HAP-1 (cell line): ENCODE results near the gene GTPBP2.
A peak's percentile ranks its signal among the peaks of the same experiment; 100 is the strongest.

Experiments
- DNase-seq, 2 experiments: peaks; one replicate each; pipeline ENCODE4 v3.0.0-alpha.2; 2016 to 2020; ENCODE audit warnings: low spot score in 2 of 2
- H3K27me3 ChIP-seq: fragments of 250-450 bp; sonication (Bioruptor Pico); 2 replicates; pipeline ENCODE4 v1.5.1; 2020; ENCODE audit warnings: low read depth, mild to moderate bottlenecking, moderate library complexity
- H3K36me3 ChIP-seq: fragments of 250-450 bp; sonication (Bioruptor Pico); replicated peaks from 2 replicates; pipeline ENCODE4 v1.5.1; 2020; ENCODE audit warnings: mild to moderate bottlenecking
- H3K4me1 ChIP-seq: fragments of 250-450 bp; sonication (Bioruptor Pico); 2 replicates; pipeline ENCODE4 v1.5.1; 2020; ENCODE audit warnings: mild to moderate bottlenecking
- H3K4me3 ChIP-seq: fragments of 250-450 bp; sonication (Bioruptor Pico); 2 replicates; pipeline ENCODE4 v1.5.1; 2020; ENCODE audit warnings: mild to moderate bottlenecking, moderate library complexity
- H3K9me3 ChIP-seq: fragments of 250-450 bp; sonication (Bioruptor Pico); 2 replicates; pipeline ENCODE4 v1.5.1; 2020; ENCODE audit warnings: mild to moderate bottlenecking, moderate library complexity
- in situ Hi-C: fragments of 300-500 bp; cut with MboI; formaldehyde crosslinking; loops from 3 replicates; pipeline ENCODE4 v1.14.3; 2020; ENCODE audit warnings: low sequenced_read_pairs, inconsistent platforms, mixed read lengths

GTPBP2 gene, protein sequence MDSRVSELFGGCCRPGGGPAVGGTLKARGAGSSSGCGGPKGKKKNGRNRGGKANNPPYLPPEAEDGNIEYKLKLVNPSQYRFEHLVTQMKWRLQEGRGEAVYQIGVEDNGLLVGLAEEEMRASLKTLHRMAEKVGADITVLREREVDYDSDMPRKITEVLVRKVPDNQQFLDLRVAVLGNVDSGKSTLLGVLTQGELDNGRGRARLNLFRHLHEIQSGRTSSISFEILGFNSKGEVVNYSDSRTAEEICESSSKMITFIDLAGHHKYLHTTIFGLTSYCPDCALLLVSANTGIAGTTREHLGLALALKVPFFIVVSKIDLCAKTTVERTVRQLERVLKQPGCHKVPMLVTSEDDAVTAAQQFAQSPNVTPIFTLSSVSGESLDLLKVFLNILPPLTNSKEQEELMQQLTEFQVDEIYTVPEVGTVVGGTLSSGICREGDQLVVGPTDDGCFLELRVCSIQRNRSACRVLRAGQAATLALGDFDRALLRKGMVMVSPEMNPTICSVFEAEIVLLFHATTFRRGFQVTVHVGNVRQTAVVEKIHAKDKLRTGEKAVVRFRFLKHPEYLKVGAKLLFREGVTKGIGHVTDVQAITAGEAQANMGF

GRCh38 chr6:43629104-43629504 lies at the start of gene GTPBP2:
GTPBP2 (minus strand) TSS chr6:43629264; CDS start chr6:43629162, 102 bp downstream.
- DNase-seq: peak; percentile 96 to 99
- peaks cover 31% of the 10 kb centered on the region for H3K36me3 ChIP-seq
- H3K4me1 ChIP-seq: peaks cover 18% of the 10 kb centered on the region
- in situ Hi-C loops: no loop called here
- H3K9me3 ChIP-seq: no peaks in the 10 kb centered on the region
- H3K4me3 ChIP-seq: peak within 1 kb of the TSS; percentile 72
- H3K27me3 ChIP-seq: no peaks in the 10 kb centered on the region

- H3K4me3 ChIP-seq: no peak overlapping the region
- H3K9me3 ChIP-seq: no peaks in the 10 kb centered on the region
- peaks cover 73% of the 10 kb centered on the region for H3K36me3 ChIP-seq
- no peaks in the 10 kb centered on the region for H3K27me3 ChIP-seq
- in situ Hi-C loops: no loop called here
- no peak for DNase-seq
- H3K4me1 ChIP-seq: peaks cover 6% of the 10 kb centered on the region
Measured at GRCh38 chr6:43678341-43678740, 49.3 kb upstream of the GTPBP2 start.

GRCh38 chr6:43677759-43678158 lies 48.7 kb upstream of the GTPBP2 start:
- no peaks in the 10 kb centered on the region for H3K27me3 ChIP-seq
- no peak for DNase-seq
- in situ Hi-C loops: no loop called here
- peaks cover 3% of the 10 kb centered on the region for H3K4me1 ChIP-seq
- H3K36me3 ChIP-seq: peaks cover 76% of the 10 kb centered on the region
- no peak overlapping the region for H3K4me3 ChIP-seq
- H3K9me3 ChIP-seq: no peaks in the 10 kb centered on the region

GRCh38 chr6:43676962-43677606 lies 48.0 kb upstream of the GTPBP2 start:
- H3K36me3 ChIP-seq: peaks cover 78% of the 10 kb centered on the region
- no peak for DNase-seq
- H3K4me1 ChIP-seq: no peaks in the 10 kb centered on the region; the same call in 1 of the 2 replicates
- in situ Hi-C loops: no loop called here
- no peaks in the 10 kb centered on the region for H3K27me3 ChIP-seq
- H3K9me3 ChIP-seq: no peaks in the 10 kb centered on the region
- H3K4me3 ChIP-seq: no peak overlapping the region

GRCh38 chr6:43674921-43675320 lies 45.9 kb upstream of the GTPBP2 start:
- in situ Hi-C loops: loop anchor here (25.0 kb wide), 1 partner anchor 412 kb away; no protein-coding TSS in a partner anchor
- no peak for DNase-seq
- H3K27me3 ChIP-seq: no peaks in the 10 kb centered on the region
- no peaks in the 10 kb centered on the region for H3K9me3 ChIP-seq
- H3K36me3 ChIP-seq: peaks cover 76% of the 10 kb centered on the region
- no peak overlapping the region for H3K4me3 ChIP-seq
- no peaks in the 10 kb centered on the region for H3K4me1 ChIP-seq

- in situ Hi-C loops: loop anchor here (25.0 kb wide), 1 partner anchor 413 kb away; no protein-coding TSS in a partner anchor
- peaks cover 71% of the 10 kb centered on the region for H3K36me3 ChIP-seq
- H3K27me3 ChIP-seq: no peaks in the 10 kb centered on the region
- H3K4me1 ChIP-seq: no peaks in the 10 kb centered on the region
- no peaks in the 10 kb centered on the region for H3K9me3 ChIP-seq
- no peak for DNase-seq
- no peak overlapping the region for H3K4me3 ChIP-seq
Measured at GRCh38 chr6:43674291-43674690, 45.2 kb upstream of the GTPBP2 start.

DNA sequence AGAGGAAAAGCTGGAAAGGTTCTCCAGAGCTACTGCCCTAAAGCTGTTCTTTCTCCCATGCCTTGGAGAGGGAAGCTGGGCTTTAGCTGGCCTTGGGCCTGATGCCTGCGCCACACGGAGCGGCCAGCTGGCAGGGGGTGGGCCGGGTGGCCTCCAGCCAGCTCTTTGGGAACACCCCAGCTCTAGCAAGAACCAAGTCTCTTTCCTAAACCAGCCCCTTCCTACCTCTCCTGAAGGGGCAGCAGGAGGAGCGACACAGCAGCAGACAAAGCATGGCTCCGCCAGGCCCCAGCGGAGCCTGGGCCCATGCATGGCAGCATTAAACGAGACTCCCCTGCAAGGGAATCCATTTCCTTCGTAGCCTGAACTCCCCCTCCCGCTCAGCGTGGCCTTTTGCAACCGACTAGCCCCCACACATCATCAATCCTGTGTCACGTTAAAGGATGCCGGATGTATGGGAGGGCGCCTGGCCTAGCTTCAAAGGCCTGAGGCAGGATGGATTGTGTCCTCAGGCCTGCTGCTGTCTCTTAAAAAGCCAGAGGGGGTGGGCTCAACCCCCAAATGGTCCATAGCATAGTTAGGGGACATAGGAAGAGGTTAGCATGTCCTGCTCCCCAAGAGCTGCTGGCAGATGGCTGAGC lies 44.5 kb upstream of the GTPBP2 start:
- Histone ChIP-seq H3K27me3 (no peaks in the 10 kb centered on the region), H3K9me3 (no peaks in the 10 kb centered on the region), H3K4me3 (no peak overlapping the region), H3K4me1 (no peaks in the 10 kb centered on the region), H3K36me3 (peaks cover 64% of the 10 kb centered on the region)
- DNase-seq: no peak
- in situ Hi-C loops: loop anchor here (25.0 kb wide), 1 partner anchor 414 kb away; no protein-coding TSS in a partner anchor

DNA sequence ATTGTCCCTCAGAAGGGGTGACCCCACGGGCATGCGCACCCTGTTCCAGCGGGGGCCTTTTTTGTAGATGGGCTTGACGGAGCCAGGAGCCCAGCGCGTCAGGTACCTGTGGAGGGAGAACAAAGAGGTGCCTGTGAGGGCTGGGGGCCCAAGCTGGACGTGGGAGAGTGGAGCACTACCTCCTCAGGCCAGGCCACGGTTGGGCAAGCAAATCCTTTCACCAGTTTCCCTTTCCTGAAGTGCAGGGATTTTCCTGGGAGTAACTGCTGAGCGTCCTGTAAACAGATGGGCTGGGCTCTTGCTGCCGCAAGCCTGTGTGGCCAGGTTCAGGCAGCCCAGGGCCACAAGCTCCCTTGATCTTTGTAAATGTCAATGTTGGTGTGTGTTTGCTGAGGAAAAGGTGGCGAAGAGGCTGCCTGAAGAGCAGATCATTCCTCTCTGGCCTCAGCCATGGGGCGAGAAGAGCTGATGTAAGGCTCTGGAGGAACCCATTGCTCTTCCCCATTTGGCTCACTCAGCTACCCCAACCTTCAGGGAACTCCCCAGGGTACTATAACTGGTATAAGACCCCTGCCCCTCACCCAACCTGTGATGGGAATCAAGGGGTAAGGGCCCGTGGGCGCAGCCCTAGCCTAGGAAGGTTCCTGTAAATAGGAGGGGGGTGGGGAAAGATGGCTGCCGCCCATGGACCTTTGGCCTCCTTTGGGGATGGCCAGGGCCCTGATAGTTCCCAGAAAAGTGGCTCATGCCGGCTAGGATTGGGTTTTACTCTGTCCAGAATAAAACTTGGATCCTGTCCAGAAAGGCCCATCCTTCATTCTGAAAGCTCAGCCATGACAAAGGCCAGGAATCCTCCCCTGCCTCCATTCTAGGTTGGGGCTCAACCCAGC lies 43.0 kb upstream of the GTPBP2 start:
- Histone ChIP-seq H3K9me3 (no peaks in the 10 kb centered on the region), H3K27me3 (no peaks in the 10 kb centered on the region), H3K4me3 (no peak overlapping the region), H3K4me1 (no peaks in the 10 kb centered on the region), H3K36me3 (peaks cover 51% of the 10 kb centered on the region)
- no peak for DNase-seq
- in situ Hi-C loops: loop anchor here (25.0 kb wide), 1 partner anchor 415 kb away; no protein-coding TSS in a partner anchor

DNA sequence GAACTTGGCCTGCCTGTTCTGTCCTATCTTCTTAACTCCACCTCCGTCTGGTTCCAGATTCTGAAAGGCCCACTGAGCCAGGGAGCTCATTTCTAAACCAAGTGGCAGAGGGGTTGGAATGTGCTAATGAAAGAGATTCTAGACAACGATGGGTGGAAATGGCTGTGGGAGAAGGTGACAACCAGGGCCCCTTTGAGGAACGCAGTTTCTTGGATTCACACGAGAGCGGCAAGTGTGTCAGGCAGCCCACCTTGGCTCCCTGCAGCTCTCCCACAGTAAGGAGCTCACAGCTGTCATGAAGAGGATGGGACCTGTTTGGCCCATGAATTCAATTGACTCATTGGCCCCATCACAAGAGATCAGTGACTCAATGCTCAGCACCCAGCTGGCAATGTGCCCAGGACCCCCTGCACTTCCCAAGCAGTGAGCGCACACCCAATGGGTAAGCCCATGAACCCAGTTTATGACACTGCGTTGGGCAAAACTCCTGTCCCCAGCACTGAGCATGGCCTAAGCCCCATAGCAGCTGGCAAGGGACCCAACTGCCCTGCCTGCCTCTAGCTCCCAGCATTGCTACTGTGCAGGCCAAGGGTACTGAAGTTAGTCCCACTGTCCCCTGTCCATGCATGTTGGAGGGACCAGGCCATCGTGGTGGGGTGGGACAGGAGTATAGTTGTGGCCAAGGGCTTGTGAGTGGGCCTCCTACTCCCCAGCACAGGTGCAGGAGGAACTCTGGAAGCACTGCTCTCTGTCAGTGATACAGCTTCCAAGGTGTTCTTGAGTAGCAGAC lies 42.1 kb upstream of the GTPBP2 start:
- Histone ChIP-seq H3K4me1 (no peaks in the 10 kb centered on the region), H3K9me3 (no peaks in the 10 kb centered on the region), H3K4me3 (no peak overlapping the region), H3K27me3 (no peaks in the 10 kb centered on the region), H3K36me3 (peaks cover 42% of the 10 kb centered on the region)
- in situ Hi-C loops: loop anchor here (25.0 kb wide), 1 partner anchor 416 kb away; no protein-coding TSS in a partner anchor
- DNase-seq: no peak

DNA sequence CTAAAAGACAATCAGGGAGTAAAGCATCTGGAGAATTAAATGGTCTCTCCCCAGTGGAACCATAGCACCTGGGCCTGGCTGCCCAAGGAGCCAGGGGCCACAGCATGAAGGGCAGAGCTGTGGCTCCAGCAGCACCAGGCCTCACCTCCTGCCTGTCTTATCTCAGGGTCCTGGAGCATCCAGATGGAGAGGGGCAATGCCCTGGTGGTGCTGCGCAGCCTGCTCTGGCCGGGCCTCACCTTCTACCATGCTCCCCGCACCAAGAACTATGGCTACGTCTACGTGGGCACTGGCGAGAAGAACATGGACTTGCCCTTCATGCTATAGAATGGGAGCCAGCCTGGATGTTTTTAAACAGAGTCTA lies 41.5 kb upstream of the GTPBP2 start:
- Histone ChIP-seq H3K27me3 (no peaks in the 10 kb centered on the region), H3K4me1 (no peaks in the 10 kb centered on the region), H3K9me3 (no peaks in the 10 kb centered on the region), H3K36me3 (peaks cover 39% of the 10 kb centered on the region), H3K4me3 (no peak overlapping the region)
- no peak for DNase-seq
- in situ Hi-C loops: loop anchor here (25.0 kb wide), 1 partner anchor 417 kb away; no protein-coding TSS in a partner anchor

DNA sequence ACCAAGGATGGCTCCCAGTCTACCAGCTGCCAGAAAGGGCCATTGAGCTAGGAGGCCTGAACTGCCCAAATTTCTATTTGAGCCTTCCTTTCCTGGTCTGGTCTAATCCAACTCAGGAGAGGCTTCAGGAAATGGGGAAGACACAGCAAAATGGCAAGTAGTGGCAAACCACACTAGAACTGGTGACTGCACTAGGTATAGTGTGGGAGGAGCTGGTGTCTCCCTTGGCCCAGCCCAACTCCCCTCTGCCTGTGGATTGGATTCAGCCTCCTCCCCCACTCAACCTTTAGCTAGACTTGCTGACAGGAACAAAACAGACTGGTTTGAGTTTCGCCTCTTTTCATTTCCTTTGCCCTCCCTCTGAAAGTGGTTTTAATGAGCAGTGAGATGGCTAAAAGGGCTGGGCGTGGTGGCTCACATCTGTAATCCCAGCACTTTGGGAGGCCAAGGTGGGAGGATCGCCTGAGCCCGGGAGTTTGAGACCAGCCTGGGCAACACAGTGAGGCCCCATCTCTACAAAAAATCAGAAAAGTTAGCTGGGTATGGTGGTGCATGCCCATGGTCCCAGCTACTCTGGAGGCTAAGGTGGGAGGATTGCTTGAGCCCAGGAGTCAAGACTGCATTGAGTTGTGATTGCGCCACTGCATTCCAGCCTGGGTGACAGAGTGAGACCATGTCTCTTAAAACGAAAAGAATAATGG lies 41.0 kb upstream of the GTPBP2 start:
- Histone ChIP-seq H3K27me3 (no peaks in the 10 kb centered on the region), H3K36me3 (peaks cover 33% of the 10 kb centered on the region), H3K4me1 (no peaks in the 10 kb centered on the region), H3K9me3 (no peaks in the 10 kb centered on the region), H3K4me3 (no peak overlapping the region)
- no peak for DNase-seq
- in situ Hi-C loops: loop anchor here (25.0 kb wide), 1 partner anchor 417 kb away; no protein-coding TSS in a partner anchor
